ENCODE measurements around the gene TBX4. TPM values are rescaled to one million over a fixed set of nuclear protein-coding genes. Genes with fewer than 3 reads are reported as not detected.

TBX4 gene
- total and polyA plus RNA-seq, 2 of the 13 experiments (the other 11 are each of a cell fraction or from before 2014, with no cell fraction given) = 0.11 to 1.1 TPM

DNA sequence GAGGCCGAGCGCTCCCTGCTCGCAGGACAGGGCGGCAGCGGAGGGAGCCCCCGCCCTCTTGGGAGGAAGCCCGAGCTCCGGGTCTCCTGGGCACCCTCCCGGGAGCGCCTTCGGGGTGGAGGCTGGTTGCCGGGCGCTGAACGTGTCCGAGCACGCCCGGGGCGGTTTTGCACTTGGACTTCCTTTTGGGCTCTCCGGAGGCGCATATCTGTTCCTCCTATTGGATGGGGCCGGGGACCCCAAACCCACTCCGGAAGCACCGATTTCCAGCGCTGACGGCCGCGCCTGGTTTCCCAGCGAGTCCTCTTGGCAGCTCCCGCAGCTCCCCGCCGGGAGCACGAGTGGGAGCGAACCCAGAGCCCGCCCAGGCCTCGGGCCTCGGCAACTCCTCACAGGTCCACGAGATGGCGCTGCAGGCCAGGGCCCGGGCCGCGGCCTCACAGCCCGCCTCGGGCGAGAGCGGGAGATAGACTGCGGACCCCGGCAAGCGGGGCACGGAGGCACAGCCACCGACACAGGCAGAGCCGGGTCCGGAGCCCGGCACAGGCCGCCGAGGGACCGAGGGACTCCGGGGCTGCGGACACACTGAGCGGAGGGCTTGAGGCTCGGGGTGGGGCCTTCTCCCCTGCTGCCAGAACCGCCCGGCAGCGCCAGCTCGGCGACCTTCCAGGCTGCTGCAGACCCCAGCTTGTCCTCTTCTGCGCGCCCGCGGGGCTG is 39.9 kb upstream of the TBX4 start (continued):
- TF ChIP-seq, protein P1, sequence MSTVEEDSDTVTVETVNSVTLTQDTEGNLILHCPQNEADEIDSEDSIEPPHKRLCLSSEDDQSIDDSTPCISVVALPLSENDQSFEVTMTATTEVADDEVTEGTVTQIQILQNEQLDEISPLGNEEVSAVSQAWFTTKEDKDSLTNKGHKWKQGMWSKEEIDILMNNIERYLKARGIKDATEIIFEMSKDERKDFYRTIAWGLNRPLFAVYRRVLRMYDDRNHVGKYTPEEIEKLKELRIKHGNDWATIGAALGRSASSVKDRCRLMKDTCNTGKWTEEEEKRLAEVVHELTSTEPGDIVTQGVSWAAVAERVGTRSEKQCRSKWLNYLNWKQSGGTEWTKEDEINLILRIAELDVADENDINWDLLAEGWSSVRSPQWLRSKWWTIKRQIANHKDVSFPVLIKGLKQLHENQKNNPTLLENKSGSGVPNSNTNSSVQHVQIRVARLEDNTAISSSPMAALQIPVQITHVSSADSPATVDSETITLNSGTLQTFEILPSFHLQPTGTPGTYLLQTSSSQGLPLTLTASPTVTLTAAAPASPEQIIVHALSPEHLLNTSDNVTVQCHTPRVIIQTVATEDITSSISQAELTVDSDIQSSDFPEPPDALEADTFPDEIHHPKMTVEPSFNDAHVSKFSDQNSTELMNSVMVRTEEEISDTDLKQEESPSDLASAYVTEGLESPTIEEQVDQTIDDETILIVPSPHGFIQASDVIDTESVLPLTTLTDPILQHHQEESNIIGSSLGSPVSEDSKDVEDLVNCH (CRISPR knock-in tag; IDR thresholded peaks at IDR 0.05) = no peak
- TF ChIP-seq PHF21A (CRISPR knock-in tag; IDR thresholded peaks at IDR 0.05) (peak; percentile 77), ZNF749 (CRISPR knock-in tag; IDR thresholded peaks at IDR 0.05; ENCODE audit: borderline replicate concordance) (no peak), NFKB2 (CRISPR knock-in tag; IDR thresholded peaks at IDR 0.05; ENCODE audit: borderline replicate concordance) (peak; percentile 97; the same call in 1 of the 2 replicates), AGO1 (IDR thresholded peaks at IDR 0.05; ENCODE audit: low read depth, low read length, poor library complexity, severe bottlenecking) (no peak), KAT2B (IDR thresholded peaks at IDR 0.05; ENCODE audit: borderline replicate concordance, low read depth, low read length) (no peak), EZH2 (conservative IDR thresholded peaks at IDR 0.05; ENCODE audit: low read depth, low read length) (no peak), ZNF263 (CRISPR knock-in tag; IDR thresholded peaks at IDR 0.05) (peak; percentile 80; the same call in 1 of the 2 replicates), MAFF (IDR thresholded peaks at IDR 0.05; ENCODE audit: low read depth, low read length) (no peak), RBM39 (IDR thresholded peaks at IDR 0.05; ENCODE audit: low read depth, low read length, poor library complexity, severe bottlenecking) (peak; percentile 41), FOXM1 (CRISPR knock-in tag; IDR thresholded peaks at IDR 0.05) (no peak), NPAS2 (CRISPR knock-in tag; IDR thresholded peaks at IDR 0.05; ENCODE audit: borderline replicate concordance) (no peak), ZNF841 (CRISPR knock-in tag; IDR thresholded peaks at IDR 0.05; ENCODE audit: borderline replicate concordance) (peak; percentile 71; the same call in 1 of the 2 replicates)
- TF ChIP-seq, protein P2, sequence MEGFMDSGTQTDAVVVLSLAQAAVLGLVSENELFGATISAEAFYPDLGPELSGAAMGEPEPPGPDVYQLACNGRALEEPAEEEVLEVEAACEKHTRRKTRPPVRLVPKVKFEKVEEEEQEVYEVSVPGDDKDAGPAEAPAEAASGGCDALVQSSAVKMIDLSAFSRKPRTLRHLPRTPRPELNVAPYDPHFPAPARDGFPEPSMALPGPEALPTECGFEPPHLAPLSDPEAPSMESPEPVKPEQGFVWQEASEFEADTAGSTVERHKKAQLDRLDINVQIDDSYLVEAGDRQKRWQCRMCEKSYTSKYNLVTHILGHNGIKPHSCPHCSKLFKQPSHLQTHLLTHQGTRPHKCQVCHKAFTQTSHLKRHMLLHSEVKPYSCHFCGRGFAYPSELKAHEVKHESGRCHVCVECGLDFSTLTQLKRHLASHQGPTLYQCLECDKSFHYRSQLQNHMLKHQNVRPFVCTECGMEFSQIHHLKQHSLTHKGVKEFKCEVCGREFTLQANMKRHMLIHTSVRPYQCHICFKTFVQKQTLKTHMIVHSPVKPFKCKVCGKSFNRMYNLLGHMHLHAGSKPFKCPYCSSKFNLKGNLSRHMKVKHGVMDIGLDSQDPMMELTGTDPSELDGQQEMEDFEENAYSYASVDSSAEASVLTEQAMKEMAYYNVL (CRISPR knock-in tag; IDR thresholded peaks at IDR 0.05; ENCODE audit: borderline replicate concordance) = no peak; the same call in 1 of the 2 replicates
- TF ChIP-seq, protein P3, sequence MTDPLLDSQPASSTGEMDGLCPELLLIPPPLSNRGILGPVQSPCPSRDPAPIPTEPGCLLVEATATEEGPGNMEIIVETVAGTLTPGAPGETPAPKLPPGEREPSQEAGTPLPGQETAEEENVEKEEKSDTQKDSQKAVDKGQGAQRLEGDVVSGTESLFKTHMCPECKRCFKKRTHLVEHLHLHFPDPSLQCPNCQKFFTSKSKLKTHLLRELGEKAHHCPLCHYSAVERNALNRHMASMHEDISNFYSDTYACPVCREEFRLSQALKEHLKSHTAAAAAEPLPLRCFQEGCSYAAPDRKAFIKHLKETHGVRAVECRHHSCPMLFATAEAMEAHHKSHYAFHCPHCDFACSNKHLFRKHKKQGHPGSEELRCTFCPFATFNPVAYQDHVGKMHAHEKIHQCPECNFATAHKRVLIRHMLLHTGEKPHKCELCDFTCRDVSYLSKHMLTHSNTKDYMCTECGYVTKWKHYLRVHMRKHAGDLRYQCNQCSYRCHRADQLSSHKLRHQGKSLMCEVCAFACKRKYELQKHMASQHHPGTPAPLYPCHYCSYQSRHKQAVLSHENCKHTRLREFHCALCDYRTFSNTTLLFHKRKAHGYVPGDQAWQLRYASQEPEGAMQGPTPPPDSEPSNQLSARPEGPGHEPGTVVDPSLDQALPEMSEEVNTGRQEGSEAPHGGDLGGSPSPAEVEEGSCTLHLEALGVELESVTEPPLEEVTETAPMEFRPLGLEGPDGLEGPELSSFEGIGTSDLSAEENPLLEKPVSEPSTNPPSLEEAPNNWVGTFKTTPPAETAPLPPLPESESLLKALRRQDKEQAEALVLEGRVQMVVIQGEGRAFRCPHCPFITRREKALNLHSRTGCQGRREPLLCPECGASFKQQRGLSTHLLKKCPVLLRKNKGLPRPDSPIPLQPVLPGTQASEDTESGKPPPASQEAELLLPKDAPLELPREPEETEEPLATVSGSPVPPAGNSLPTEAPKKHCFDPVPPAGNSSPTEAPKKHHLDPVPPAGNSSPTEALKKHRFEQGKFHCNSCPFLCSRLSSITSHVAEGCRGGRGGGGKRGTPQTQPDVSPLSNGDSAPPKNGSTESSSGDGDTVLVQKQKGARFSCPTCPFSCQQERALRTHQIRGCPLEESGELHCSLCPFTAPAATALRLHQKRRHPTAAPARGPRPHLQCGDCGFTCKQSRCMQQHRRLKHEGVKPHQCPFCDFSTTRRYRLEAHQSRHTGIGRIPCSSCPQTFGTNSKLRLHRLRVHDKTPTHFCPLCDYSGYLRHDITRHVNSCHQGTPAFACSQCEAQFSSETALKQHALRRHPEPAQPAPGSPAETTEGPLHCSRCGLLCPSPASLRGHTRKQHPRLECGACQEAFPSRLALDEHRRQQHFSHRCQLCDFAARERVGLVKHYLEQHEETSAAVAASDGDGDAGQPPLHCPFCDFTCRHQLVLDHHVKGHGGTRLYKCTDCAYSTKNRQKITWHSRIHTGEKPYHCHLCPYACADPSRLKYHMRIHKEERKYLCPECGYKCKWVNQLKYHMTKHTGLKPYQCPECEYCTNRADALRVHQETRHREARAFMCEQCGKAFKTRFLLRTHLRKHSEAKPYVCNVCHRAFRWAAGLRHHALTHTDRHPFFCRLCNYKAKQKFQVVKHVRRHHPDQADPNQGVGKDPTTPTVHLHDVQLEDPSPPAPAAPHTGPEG (CRISPR knock-in tag; IDR thresholded peaks at IDR 0.05) = peak; percentile 82
- TF ChIP-seq, protein P4, sequence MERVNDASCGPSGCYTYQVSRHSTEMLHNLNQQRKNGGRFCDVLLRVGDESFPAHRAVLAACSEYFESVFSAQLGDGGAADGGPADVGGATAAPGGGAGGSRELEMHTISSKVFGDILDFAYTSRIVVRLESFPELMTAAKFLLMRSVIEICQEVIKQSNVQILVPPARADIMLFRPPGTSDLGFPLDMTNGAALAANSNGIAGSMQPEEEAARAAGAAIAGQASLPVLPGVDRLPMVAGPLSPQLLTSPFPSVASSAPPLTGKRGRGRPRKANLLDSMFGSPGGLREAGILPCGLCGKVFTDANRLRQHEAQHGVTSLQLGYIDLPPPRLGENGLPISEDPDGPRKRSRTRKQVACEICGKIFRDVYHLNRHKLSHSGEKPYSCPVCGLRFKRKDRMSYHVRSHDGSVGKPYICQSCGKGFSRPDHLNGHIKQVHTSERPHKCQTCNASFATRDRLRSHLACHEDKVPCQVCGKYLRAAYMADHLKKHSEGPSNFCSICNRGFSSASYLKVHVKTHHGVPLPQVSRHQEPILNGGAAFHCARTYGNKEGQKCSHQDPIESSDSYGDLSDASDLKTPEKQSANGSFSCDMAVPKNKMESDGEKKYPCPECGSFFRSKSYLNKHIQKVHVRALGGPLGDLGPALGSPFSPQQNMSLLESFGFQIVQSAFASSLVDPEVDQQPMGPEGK (CRISPR knock-in tag; IDR thresholded peaks at IDR 0.05) = peak; percentile 33; the same call in 1 of the 2 replicates

Data from HepG2 (cell line).